K562 (cell line): ENCODE results near the gene ORM1.

Experiments
- AFF1 ChIP-seq, 2 experiments: fragments of 450-650 bp; IDR thresholded peaks; 2 replicates each; pipeline ENCODE4 v1.6.1; 2018; ENCODE audit warnings: mild to moderate bottlenecking in 2 of 2, low read depth in 1 of 2; ENCODE audit not compliant: partially characterized antibody in 2 of 2
- MCM3 ChIP-seq: fragments of 450-650 bp; IDR thresholded peaks from 2 replicates; pipeline ENCODE4 v1.6.1; 2016

GRCh38 chr9:114344188-114344566 lies 21.3 kb downstream of the ORM1 start:
- no peak for TF ChIP-seq MCM3
- TF ChIP-seq AFF1 (IDR thresholded peaks at IDR 0.05; ENCODE audit: low read depth in 1 of 2, partially characterized antibody in 2 of 2), result no peak
